ENCODE results near the gene DPP6. TPM values are rescaled to one million over a fixed set of nuclear protein-coding genes. Genes with fewer than 3 reads are reported as not detected.

The DPP6 gene
- total and polyA plus RNA-seq, 9 of the 15 experiments (the other 6 are each of a cell fraction or from before 2014, with no cell fraction given): not detected

DNA sequence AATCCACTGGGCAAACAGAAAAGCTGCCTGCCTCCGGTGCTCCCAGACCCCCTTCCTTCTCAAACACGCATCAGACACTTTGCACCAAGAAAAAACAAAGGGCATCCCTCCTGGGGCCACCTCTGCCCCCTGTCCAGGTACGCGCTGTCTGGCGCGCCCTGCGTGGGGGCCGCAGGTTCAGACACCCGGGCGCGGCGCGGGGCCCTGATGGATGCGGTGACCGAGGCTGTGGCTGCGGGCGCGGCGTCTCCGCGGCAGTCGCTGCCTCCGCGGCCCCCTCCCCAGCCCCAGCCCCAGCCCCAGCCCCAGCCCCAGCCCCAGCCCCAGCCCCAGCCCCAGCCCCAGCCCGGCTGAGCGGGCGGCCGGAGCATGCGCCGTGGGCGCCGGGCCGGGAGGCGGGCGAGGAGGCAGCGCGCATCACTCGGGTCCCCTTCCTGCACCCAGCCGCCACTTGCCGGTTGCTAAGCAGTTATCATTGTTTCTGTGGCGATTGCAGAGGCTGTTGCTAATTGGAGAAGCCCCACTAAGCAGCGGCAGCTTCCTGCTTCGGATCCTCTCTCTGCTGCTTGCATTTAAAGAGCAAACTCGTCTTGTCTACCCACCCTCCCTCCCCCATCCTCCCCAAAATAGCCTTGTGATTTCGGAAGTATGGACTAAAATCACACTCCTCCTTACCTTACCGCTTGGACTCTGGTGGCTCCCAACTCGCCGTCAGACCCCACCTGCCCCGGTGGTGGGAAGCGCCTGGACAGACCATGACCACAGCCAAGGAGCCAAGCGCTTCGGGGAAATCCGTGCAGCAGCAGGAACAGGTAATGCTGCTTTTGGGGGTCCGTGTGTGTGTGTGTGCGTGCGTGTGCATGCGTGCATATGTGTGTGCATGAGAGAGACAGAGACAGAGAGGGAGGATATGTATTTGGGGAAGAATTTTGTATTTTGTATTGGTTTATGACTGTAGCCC is 252.8 kb downstream of the DPP6 start (continued):
- TF ChIP-seq ZNF23 (CRISPR knock-in tag; IDR thresholded peaks at IDR 0.05): no peak
- no peak for TF ChIP-seq CTBP1 (IDR thresholded peaks at IDR 0.05; ENCODE audit: borderline replicate concordance)

DNA sequence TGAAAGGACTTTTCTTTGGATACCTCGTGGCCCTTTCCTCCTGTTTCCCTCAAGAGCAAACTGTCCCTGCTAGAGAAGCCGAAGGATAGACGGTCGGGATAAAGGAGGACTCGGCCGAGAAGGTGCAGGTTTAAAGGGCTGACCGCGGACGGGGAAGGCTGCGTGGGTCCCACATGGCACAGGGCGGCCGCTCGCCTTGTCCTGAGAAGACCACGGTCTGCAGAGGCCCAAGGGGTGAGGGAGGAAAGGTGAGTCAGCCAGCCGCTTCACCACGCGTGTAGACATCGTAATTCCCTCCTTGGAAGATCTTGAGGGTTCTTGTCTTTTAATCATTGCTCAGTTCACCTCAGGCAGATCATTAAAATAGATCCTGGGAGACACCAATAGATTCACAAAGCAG is 253.8 kb downstream of the DPP6 start:
- Histone ChIP-seq H3K9ac (ENCODE audit: insufficient read depth in 1 of 2, low read depth in 2 of 2, low read length in 2 of 2) (no peak overlapping the region), H2AFZ (ENCODE audit: low read depth, low read length) (no peak overlapping the region), H4K20me1 (replicated peaks; ENCODE audit: control insufficient read depth, insufficient read depth, low read length) (peaks cover 13% of the 10 kb centered on the region), H3K27me3 (ENCODE audit: control insufficient read depth in 2 of 2, insufficient read depth in 2 of 2, low read length in 2 of 2) (peaks cover 29 to 41% of the 10 kb centered on the region in 2 experiments), H3K9me1 (ENCODE audit: control insufficient read depth, insufficient read depth, low read length) (no peaks in the 10 kb centered on the region), H3K4me1 (replicated peaks in 1 of 2; ENCODE audit: control insufficient read depth in 2 of 2, insufficient read depth in 2 of 2, low read length in 2 of 2) (no peaks in the 10 kb centered on the region), H3K36me3 (ENCODE audit: control insufficient read depth, insufficient read depth, low read length) (no peaks in the 10 kb centered on the region), H3K27ac (ENCODE audit: extremely low read depth, low read depth, low read length) (no peak overlapping the region), H3K4me3 (no peak overlapping the region), H3K9me3 (replicated peaks; ENCODE audit: control insufficient read depth, insufficient read depth, low read depth, low read length) (no peaks in the 10 kb centered on the region), H3K4me2 (ENCODE audit: insufficient read depth, low read length) (no peak overlapping the region), H3K79me2 (ENCODE audit: control insufficient read depth, insufficient read depth, low read length) (no peaks in the 10 kb centered on the region)
- in situ Hi-C loops (cut with MboI): no loop called here
- ATAC-seq (no peak), DNase-seq (ENCODE audit: extremely low read depth in 1 of 4, low spot score in 3 of 4) (no peak), FAIRE-seq (no peak)
- POLR2A ChIA-PET: no interaction called here
- WGBS (ENCODE audit: insufficient coverage, low coverage, missing lambda C conversion rate): under 1% methylated on average over 18 of the region's 18 CpGs
- CTCF ChIA-PET (ENCODE audit: low intra/inter-chr PET ratio): no interaction called here
- no TSS peak for BruUV-seq (replicated peaks)
- intact Hi-C loops (cut with micrococcal nuclease): no loop called here
- TF ChIP-seq RAD21 (CRISPR knock-in tag; conservative IDR thresholded peaks at IDR 0.05 in 1 of 2, IDR thresholded peaks at IDR 0.05 in 1 of 2): no peak
- TF ChIP-seq MXI1 (IDR thresholded peaks at IDR 0.05; ENCODE audit: low read depth, low read length): no peak
- no peak for TF ChIP-seq KHSRP (IDR thresholded peaks at IDR 0.05)
- TF ChIP-seq HNRNPH1 (optimal IDR thresholded peaks at IDR 0.05; ENCODE audit: low read depth, low read length): no peak
- no peak for TF ChIP-seq GTF2E2 (tag; IDR thresholded peaks at IDR 0.05)
- TF ChIP-seq, protein P1, sequence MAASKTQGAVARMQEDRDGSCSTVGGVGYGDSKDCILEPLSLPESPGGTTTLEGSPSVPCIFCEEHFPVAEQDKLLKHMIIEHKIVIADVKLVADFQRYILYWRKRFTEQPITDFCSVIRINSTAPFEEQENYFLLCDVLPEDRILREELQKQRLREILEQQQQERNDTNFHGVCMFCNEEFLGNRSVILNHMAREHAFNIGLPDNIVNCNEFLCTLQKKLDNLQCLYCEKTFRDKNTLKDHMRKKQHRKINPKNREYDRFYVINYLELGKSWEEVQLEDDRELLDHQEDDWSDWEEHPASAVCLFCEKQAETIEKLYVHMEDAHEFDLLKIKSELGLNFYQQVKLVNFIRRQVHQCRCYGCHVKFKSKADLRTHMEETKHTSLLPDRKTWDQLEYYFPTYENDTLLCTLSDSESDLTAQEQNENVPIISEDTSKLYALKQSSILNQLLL (CRISPR knock-in tag; IDR thresholded peaks at IDR 0.05; ENCODE audit: borderline replicate concordance): no peak
- TF ChIP-seq, protein P2, sequence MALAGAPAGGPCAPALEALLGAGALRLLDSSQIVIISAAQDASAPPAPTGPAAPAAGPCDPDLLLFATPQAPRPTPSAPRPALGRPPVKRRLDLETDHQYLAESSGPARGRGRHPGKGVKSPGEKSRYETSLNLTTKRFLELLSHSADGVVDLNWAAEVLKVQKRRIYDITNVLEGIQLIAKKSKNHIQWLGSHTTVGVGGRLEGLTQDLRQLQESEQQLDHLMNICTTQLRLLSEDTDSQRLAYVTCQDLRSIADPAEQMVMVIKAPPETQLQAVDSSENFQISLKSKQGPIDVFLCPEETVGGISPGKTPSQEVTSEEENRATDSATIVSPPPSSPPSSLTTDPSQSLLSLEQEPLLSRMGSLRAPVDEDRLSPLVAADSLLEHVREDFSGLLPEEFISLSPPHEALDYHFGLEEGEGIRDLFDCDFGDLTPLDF (CRISPR knock-in tag; IDR thresholded peaks at IDR 0.05): no peak
- TF ChIP-seq HDAC1 (IDR thresholded peaks at IDR 0.05): no peak
- TF ChIP-seq THRAP3 (IDR thresholded peaks at IDR 0.05; ENCODE audit: borderline replicate concordance): no peak
- no peak for TF ChIP-seq ZNF699 (CRISPR knock-in tag; IDR thresholded peaks at IDR 0.05; ENCODE audit: insufficient replicate concordance)
- TF ChIP-seq, protein P3, sequence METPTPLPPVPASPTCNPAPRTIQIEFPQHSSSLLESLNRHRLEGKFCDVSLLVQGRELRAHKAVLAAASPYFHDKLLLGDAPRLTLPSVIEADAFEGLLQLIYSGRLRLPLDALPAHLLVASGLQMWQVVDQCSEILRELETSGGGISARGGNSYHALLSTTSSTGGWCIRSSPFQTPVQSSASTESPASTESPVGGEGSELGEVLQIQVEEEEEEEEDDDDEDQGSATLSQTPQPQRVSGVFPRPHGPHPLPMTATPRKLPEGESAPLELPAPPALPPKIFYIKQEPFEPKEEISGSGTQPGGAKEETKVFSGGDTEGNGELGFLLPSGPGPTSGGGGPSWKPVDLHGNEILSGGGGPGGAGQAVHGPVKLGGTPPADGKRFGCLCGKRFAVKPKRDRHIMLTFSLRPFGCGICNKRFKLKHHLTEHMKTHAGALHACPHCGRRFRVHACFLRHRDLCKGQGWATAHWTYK (CRISPR knock-in tag; IDR thresholded peaks at IDR 0.05): no peak
- TF ChIP-seq FOXJ3 (CRISPR knock-in tag; IDR thresholded peaks at IDR 0.05): no peak
